GM23338 (cell line): Measurements from ENCODE around the gene ECM2. TPM values are rescaled to one million over a fixed set of nuclear protein-coding genes. Genes with fewer than 3 reads are reported as not detected.

ENCODE experiments used
- ATAC-seq: fragments of 200-7000 bp; cut with Tn5 transposase; 3 replicates; pipeline ENCODE4 v1.9.1; 2020
- DNase-seq: peaks from one replicate; pipeline ENCODE4 v3.0.0-alpha.2; 2015; ENCODE audit warnings: low spot score
- H2AFZ ChIP-seq: fragments of 200-600 bp; sonication (generic); 2 replicates; pipeline ENCODE4 v1.8.0; 2016; ENCODE audit warnings: antibody characterized with exemption, mild to moderate bottlenecking, moderate library complexity
- H3F3A ChIP-seq: fragments of 200-600 bp; sonication (generic); replicated peaks from 2 replicates; pipeline ENCODE4 v1.8.0; 2017; ENCODE audit warnings: antibody characterized with exemption, mixed run types, low read depth
- H3K27ac ChIP-seq: fragments of 200-600 bp; sonication (generic); 2 replicates; pipeline ENCODE4 v1.6.1; 2016; ENCODE audit warnings: low read depth
- H3K27me3 ChIP-seq: fragments of 200-600 bp; sonication (generic); 2 replicates; pipeline ENCODE4 v1.8.0; 2016; ENCODE audit warnings: mild to moderate bottlenecking, mixed run types, moderate library complexity; ENCODE audit not compliant: insufficient read depth
- H3K36me3 ChIP-seq: fragments of 200-600 bp; sonication (generic); 2 replicates; pipeline ENCODE4 v1.8.0; 2016; ENCODE audit warnings: mild to moderate bottlenecking; ENCODE audit not compliant: insufficient read depth
- H3K4me1 ChIP-seq: fragments of 200-600 bp; sonication (generic); 2 replicates; pipeline ENCODE4 v1.8.0; 2016; ENCODE audit warnings: mild to moderate bottlenecking, moderate library complexity; ENCODE audit not compliant: insufficient read depth
- H3K4me2 ChIP-seq: fragments of 200-600 bp; sonication (generic); 2 replicates; pipeline ENCODE4 v1.7.1; 2017; ENCODE audit warnings: mixed run types
- H3K4me3 ChIP-seq: fragments of 200-600 bp; sonication (generic); 2 replicates; pipeline ENCODE4 v1.6.1; 2016; ENCODE audit warnings: mixed run types
- H3K79me2 ChIP-seq: fragments of 200-600 bp; sonication (generic); replicated peaks from 2 replicates; pipeline ENCODE4 v1.8.0; 2017; ENCODE audit warnings: mild to moderate bottlenecking; ENCODE audit not compliant: insufficient read depth
- H3K9me2 ChIP-seq: fragments of 200-600 bp; sonication (generic); 2 replicates; pipeline ENCODE4 v1.8.0; 2017; ENCODE audit not compliant: insufficient read depth
- H4K20me1 ChIP-seq: fragments of 200-600 bp; sonication (generic); replicated peaks from 2 replicates; pipeline ENCODE4 v1.8.0; 2017; ENCODE audit warnings: mild to moderate bottlenecking; ENCODE audit not compliant: insufficient read depth
- H3K27ac Mint-ChIP-seq: 2 replicates; pipeline ENCODE4 v1.8.0; 2020; ENCODE audit warnings: inconsistent platforms, mild to moderate bottlenecking, moderate library complexity, mixed read lengths
- H3K27me3 Mint-ChIP-seq: 3 replicates; pipeline ENCODE4 v1.8.0; 2022; ENCODE audit warnings: low read depth, mild to moderate bottlenecking, moderate library complexity, mixed read lengths, inconsistent platforms; ENCODE audit not compliant: insufficient read depth, poor library complexity
- H3K36me3 Mint-ChIP-seq: 3 replicates; pipeline ENCODE4 v1.8.0; 2021; ENCODE audit warnings: low read depth, mild to moderate bottlenecking, inconsistent platforms, moderate library complexity, mixed read lengths
- H3K4me1 Mint-ChIP-seq: 3 replicates; pipeline ENCODE4 v1.8.0; 2020; ENCODE audit warnings: mild to moderate bottlenecking, inconsistent platforms, mixed read lengths
- H3K4me3 Mint-ChIP-seq: 3 replicates; pipeline ENCODE4 v1.8.0; 2021; ENCODE audit warnings: moderate library complexity, mild to moderate bottlenecking, inconsistent platforms, mixed read lengths
- H3K9me3 Mint-ChIP-seq: 3 replicates; pipeline ENCODE4 v1.8.0; 2020; ENCODE audit warnings: moderate library complexity, mild to moderate bottlenecking, inconsistent platforms, mixed read lengths
- EZH2 ChIP-seq: fragments of 200-600 bp; sonication (generic); IDR thresholded peaks from one replicate; pipeline ENCODE4 v1.8.0; 2017; ENCODE audit warnings: antibody characterized with exemption, mild to moderate bottlenecking, low read depth; ENCODE audit not compliant: unreplicated experiment
- EZH2phosphoT487 ChIP-seq: fragments of 200-600 bp; sonication (generic); IDR thresholded peaks from one replicate; pipeline ENCODE4 v1.8.1; 2018; ENCODE audit warnings: antibody characterized with exemption; ENCODE audit not compliant: unreplicated experiment
- POLR2AphosphoS5 ChIP-seq: IDR thresholded peaks from 2 replicates; pipeline ENCODE4 v1.6.1; 2016; ENCODE audit warnings: antibody characterized with exemption, low read depth
- STAT1 ChIP-seq: IDR thresholded peaks from one replicate; pipeline ENCODE4 v1.6.1; 2016; ENCODE audit warnings: antibody characterized with exemption; ENCODE audit not compliant: unreplicated experiment
- ZNF114 ChIP-seq: fragments of 250-450 bp; sonication (Bioruptor Pico); IDR thresholded peaks from 2 replicates; pipeline ENCODE4 v1.5.0; 2020; ENCODE audit warnings: mild to moderate bottlenecking, moderate library complexity
- ZNF331 ChIP-seq: fragments of 250-450 bp; sonication (Bioruptor Pico); IDR thresholded peaks from 2 replicates; pipeline ENCODE4 v1.5.0; 2020; ENCODE audit warnings: low read depth, mild to moderate bottlenecking, moderate library complexity
- polyA plus RNA-seq: library from polyadenylated mRNA; unstranded; fragments of >200 nt; fragmentation: Nextera tagmentation; extraction: Ambion mirVana; gene quantifications from 2 replicates; pipeline ENCODE4 v1.2.1, GENCODE V29; 2016
- total RNA-seq: library from RNA; depleted of rRNA; stranded (reverse); fragments of >200 nt; shearing (Covaris generic); gene quantifications from 2 replicates; pipeline ENCODE4 v1.2.3, GENCODE V29; 2014
- TF ChIP-seq, protein P1 (sequence below): fragments of 250-450 bp; sonication (Bioruptor Pico); IDR thresholded peaks from 2 replicates; pipeline ENCODE4 v1.5.0; 2020; ENCODE audit warnings: mild to moderate bottlenecking, moderate library complexity
- TF ChIP-seq, protein P2 (sequence below): IDR thresholded peaks from 2 replicates; pipeline ENCODE4 v1.6.1; 2016; ENCODE audit warnings: antibody characterized with exemption
- TF ChIP-seq, protein P3 (sequence below): IDR thresholded peaks from one replicate; pipeline ENCODE4 v1.6.1; 2018; ENCODE audit warnings: antibody characterized with exemption; ENCODE audit not compliant: unreplicated experiment

Gene ECM2
- total and polyA plus RNA-seq, 2 experiments from 2014 or later: 0.79 TPM; not detected in 1

DNA sequence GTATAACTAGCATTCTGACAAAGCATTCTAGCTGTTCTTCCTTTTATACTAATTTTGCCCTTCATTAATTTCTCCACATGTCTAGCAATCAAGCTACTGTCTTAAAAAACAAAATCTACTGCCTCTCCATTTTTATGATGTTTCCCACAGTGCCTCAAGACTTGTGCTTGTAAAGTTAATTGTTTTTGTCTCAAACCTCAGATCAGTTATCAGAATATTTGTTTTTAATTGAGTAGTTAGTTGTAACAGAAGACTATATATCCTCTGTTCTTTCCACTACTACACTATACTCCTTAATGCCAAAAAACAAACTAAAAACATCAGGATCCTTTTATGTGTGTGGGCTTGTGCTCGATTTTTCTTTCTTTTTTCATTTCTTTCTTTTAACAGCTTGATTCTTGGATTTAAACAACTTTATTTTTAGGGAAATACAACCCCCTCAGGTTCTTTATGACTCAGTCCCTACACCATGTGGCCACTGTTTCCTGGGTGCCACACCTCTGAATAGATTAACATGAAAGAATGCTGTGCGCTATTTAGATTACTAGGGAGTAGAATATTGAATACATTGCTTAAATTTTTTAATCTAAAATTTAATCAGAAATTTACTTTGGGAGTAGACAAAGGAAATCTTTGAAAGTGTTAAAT, 54.7 kb downstream of the ECM2 start (continued):
- TF ChIP-seq, protein P1, sequence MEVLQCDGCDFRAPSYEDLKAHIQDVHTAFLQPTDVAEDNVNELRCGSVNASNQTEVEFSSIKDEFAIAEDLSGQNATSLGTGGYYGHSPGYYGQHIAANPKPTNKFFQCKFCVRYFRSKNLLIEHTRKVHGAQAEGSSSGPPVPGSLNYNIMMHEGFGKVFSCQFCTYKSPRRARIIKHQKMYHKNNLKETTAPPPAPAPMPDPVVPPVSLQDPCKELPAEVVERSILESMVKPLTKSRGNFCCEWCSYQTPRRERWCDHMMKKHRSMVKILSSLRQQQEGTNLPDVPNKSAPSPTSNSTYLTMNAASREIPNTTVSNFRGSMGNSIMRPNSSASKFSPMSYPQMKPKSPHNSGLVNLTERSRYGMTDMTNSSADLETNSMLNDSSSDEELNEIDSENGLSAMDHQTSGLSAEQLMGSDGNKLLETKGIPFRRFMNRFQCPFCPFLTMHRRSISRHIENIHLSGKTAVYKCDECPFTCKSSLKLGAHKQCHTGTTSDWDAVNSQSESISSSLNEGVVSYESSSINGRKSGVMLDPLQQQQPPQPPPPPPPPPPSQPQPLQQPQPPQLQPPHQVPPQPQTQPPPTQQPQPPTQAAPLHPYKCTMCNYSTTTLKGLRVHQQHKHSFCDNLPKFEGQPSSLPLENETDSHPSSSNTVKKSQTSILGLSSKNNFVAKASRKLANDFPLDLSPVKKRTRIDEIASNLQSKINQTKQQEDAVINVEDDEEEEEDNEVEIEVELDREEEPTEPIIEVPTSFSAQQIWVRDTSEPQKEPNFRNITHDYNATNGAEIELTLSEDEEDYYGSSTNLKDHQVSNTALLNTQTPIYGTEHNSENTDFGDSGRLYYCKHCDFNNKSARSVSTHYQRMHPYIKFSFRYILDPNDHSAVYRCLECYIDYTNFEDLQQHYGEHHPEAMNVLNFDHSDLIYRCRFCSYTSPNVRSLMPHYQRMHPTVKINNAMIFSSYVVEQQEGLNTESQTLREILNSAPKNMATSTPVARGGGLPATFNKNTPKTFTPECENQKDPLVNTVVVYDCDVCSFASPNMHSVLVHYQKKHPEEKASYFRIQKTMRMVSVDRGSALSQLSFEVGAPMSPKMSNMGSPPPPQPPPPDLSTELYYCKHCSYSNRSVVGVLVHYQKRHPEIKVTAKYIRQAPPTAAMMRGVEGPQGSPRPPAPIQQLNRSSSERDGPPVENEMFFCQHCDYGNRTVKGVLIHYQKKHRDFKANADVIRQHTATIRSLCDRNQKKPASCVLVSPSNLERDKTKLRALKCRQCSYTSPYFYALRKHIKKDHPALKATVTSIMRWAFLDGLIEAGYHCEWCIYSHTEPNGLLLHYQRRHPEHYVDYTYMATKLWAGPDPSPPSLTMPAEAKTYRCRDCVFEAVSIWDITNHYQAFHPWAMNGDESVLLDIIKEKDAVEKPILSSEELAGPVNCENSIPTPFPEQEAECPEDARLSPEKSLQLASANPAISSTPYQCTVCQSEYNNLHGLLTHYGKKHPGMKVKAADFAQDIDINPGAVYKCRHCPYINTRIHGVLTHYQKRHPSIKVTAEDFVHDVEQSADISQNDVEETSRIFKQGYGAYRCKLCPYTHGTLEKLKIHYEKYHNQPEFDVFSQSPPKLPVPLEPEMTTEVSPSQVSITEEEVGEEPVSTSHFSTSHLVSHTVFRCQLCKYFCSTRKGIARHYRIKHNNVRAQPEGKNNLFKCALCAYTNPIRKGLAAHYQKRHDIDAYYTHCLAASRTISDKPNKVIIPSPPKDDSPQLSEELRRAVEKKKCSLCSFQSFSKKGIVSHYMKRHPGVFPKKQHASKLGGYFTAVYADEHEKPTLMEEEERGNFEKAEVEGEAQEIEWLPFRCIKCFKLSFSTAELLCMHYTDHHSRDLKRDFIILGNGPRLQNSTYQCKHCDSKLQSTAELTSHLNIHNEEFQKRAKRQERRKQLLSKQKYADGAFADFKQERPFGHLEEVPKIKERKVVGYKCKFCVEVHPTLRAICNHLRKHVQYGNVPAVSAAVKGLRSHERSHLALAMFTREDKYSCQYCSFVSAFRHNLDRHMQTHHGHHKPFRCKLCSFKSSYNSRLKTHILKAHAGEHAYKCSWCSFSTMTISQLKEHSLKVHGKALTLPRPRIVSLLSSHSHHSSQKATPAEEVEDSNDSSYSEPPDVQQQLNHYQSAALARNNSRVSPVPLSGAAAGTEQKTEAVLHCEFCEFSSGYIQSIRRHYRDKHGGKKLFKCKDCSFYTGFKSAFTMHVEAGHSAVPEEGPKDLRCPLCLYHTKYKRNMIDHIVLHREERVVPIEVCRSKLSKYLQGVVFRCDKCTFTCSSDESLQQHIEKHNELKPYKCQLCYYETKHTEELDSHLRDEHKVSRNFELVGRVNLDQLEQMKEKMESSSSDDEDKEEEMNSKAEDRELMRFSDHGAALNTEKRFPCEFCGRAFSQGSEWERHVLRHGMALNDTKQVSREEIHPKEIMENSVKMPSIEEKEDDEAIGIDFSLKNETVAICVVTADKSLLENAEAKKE (CRISPR knock-in tag): no peak
- TF ChIP-seq POLR2AphosphoS5 (no peak), EZH2 (no peak)
- TF ChIP-seq, protein P2, sequence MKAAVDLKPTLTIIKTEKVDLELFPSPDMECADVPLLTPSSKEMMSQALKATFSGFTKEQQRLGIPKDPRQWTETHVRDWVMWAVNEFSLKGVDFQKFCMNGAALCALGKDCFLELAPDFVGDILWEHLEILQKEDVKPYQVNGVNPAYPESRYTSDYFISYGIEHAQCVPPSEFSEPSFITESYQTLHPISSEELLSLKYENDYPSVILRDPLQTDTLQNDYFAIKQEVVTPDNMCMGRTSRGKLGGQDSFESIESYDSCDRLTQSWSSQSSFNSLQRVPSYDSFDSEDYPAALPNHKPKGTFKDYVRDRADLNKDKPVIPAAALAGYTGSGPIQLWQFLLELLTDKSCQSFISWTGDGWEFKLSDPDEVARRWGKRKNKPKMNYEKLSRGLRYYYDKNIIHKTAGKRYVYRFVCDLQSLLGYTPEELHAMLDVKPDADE: no peak

DNA sequence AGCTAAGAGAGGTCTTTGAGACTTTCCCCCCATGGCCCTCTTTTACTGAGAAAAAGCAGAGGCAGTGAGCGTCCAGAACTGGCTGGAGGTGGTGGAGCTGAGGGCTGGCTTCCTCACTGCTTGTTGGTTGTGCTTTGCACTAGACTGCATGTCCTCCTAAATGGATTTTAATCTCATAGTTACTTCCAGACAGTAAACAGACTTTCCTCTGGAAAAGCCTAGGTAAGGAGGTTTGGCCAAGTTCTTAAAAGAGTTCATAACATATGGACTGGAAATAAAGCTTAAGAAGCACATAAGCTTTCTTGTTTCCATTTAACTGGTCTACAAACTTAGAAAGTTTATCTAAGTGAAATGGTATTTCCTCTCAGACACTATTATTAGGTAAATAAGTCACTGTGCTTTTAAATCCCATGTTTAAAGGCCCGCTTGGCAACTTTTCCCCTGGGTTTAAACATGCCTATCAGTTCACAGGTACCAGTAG, 55.5 kb downstream of the ECM2 start:
- no peak; the same call in 2 of the 3 replicates for ATAC-seq
- TF ChIP-seq STAT1: no peak
- TF ChIP-seq ZNF114 (CRISPR knock-in tag): no peak
- no peak for TF ChIP-seq EZH2
- TF ChIP-seq ZNF331 (CRISPR knock-in tag): no peak
- TF ChIP-seq, protein P3, sequence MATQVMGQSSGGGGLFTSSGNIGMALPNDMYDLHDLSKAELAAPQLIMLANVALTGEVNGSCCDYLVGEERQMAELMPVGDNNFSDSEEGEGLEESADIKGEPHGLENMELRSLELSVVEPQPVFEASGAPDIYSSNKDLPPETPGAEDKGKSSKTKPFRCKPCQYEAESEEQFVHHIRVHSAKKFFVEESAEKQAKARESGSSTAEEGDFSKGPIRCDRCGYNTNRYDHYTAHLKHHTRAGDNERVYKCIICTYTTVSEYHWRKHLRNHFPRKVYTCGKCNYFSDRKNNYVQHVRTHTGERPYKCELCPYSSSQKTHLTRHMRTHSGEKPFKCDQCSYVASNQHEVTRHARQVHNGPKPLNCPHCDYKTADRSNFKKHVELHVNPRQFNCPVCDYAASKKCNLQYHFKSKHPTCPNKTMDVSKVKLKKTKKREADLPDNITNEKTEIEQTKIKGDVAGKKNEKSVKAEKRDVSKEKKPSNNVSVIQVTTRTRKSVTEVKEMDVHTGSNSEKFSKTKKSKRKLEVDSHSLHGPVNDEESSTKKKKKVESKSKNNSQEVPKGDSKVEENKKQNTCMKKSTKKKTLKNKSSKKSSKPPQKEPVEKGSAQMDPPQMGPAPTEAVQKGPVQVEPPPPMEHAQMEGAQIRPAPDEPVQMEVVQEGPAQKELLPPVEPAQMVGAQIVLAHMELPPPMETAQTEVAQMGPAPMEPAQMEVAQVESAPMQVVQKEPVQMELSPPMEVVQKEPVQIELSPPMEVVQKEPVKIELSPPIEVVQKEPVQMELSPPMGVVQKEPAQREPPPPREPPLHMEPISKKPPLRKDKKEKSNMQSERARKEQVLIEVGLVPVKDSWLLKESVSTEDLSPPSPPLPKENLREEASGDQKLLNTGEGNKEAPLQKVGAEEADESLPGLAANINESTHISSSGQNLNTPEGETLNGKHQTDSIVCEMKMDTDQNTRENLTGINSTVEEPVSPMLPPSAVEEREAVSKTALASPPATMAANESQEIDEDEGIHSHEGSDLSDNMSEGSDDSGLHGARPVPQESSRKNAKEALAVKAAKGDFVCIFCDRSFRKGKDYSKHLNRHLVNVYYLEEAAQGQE: no peak
- TF ChIP-seq EZH2phosphoT487: no peak

More for the DNA sequence above, 55.5 kb downstream of the ECM2 start:
- Mint-ChIP-seq H3K4me1 (peaks cover 12% of the 10 kb centered on the region), H3K27ac (0 out of 2 replicates have a peak overlapping the region, but pooled peaks have one; percentile 36), H3K36me3 (no peaks in the 10 kb centered on the region), H3K9me3 (no peaks in the 10 kb centered on the region), H3K27me3 (no peaks in the 10 kb centered on the region), H3K4me3 (no peak overlapping the region)
- Histone ChIP-seq H3F3A (no peaks in the 10 kb centered on the region), H3K79me2 (no peaks in the 10 kb centered on the region), H4K20me1 (no peaks in the 10 kb centered on the region), H3K9me2 (no peaks in the 10 kb centered on the region), H3K4me2 (peak overlapping the region; percentile 60), H3K27me3 (no peaks in the 10 kb centered on the region), H2AFZ (no peak overlapping the region), H3K4me3 (0 out of 2 replicates have a peak overlapping the region, but pooled peaks have one; percentile 4), H3K36me3 (no peaks in the 10 kb centered on the region), H3K27ac (0 out of 2 replicates have a peak overlapping the region, but pooled peaks have one; percentile 27), H3K4me1 (peaks cover 23% of the 10 kb centered on the region)
- DNase-seq: no peak
